ENCODE data around the gene GPX4. TPM values are rescaled to one million over a fixed set of nuclear protein-coding genes. Genes with fewer than 3 reads are reported as not detected.
A peak's percentile ranks its signal among the peaks of the same experiment; 100 is the strongest.

GPX4 gene
- total RNA-seq, 1 donor from 2014 or later, result 289 TPM

GRCh38 chr19:1131718-1132551 is 28.1 kb downstream of the GPX4 start:
- Histone ChIP-seq H3K79me2 (ENCODE audit: low read depth) (no peaks in the 10 kb centered on the region), H3F3A (ENCODE audit: low read depth) (peaks cover 19% of the 10 kb centered on the region), H3K27me3 (no peaks in the 10 kb centered on the region), H3K36me3 (no peaks in the 10 kb centered on the region), H3K9ac (no peak overlapping the region), H3K9me3 (ENCODE audit: low read depth) (no peaks in the 10 kb centered on the region), H3K27ac (no peak overlapping the region), H2AFZ (replicated peaks) (no peak overlapping the region), H4K20me1 (ENCODE audit: low read depth) (peaks cover 16% of the 10 kb centered on the region), H3K4me1 (peaks cover 19% of the 10 kb centered on the region), H3K4me2 (peak overlapping the region; percentile 80), H3K4me3 (peak overlapping the region; percentile 43)
- H3K27me3 Mint-ChIP-seq (ENCODE audit: insufficient read depth, low read depth), result peaks cover 2% of the 10 kb centered on the region
- H3K4me1 Mint-ChIP-seq, result peaks cover 4% of the 10 kb centered on the region
- H3K4me3 Mint-ChIP-seq, result peak overlapping the region; percentile 46
- TF ChIP-seq, protein P1, sequence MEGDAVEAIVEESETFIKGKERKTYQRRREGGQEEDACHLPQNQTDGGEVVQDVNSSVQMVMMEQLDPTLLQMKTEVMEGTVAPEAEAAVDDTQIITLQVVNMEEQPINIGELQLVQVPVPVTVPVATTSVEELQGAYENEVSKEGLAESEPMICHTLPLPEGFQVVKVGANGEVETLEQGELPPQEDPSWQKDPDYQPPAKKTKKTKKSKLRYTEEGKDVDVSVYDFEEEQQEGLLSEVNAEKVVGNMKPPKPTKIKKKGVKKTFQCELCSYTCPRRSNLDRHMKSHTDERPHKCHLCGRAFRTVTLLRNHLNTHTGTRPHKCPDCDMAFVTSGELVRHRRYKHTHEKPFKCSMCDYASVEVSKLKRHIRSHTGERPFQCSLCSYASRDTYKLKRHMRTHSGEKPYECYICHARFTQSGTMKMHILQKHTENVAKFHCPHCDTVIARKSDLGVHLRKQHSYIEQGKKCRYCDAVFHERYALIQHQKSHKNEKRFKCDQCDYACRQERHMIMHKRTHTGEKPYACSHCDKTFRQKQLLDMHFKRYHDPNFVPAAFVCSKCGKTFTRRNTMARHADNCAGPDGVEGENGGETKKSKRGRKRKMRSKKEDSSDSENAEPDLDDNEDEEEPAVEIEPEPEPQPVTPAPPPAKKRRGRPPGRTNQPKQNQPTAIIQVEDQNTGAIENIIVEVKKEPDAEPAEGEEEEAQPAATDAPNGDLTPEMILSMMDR (IDR thresholded peaks at IDR 0.05), result peak; percentile 17
- TF ChIP-seq EZH2phosphoT487 (IDR thresholded peaks at IDR 0.05) (no peak), EZH2 (IDR thresholded peaks at IDR 0.05) (no peak)
- peak; percentile 79 for DNase-seq (ENCODE audit: low spot score)
- no peaks in the 10 kb centered on the region for H3K36me3 Mint-ChIP-seq
- no peaks in the 10 kb centered on the region for H3K9me3 Mint-ChIP-seq
- H3K27ac Mint-ChIP-seq, result no peak overlapping the region

DNA sequence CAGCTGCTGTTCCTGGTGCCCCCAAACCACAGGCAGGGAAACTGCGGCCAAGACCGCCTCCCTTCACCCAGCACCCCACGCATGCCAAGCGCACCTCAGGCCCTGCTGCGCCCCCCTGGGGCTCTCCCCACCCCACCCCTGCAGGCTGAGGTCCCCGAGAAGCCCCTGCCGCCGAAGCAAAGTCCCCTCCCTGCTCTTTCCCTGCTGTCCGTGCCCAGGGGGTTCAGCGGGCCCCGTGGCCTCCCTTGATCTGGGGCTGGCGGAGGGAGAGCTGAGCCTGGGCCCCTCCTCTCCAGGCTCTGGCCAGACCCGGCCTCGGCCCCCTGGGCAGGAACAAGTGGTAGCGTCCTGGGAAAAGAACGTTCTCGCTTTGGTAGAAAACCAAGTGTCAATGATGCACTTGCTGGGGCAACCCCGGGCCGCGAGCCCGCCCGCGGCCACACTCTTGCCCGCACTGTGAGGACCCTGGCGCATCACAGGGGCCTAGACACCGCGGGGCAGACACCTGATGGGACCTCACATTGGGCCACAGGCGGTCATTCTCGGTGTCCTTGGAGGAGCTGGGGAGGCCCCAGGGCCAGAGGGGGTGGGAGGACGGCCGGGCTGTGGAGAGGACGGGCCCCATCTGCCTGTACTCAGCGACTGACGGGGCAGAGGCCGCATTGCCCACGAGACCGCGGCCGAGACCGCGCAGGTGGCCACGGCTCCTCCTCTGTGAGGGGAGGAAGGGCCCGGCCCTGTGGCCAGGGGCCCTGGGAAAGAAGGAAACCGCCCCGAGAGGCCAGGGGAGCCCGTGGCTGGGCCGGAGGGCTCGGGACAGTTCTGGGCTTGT is 29.0 kb downstream of the GPX4 start:
- H3K79me2 ChIP-seq (ENCODE audit: low read depth), result no peaks in the 10 kb centered on the region
- H3K36me3 ChIP-seq, result no peaks in the 10 kb centered on the region

DNA sequence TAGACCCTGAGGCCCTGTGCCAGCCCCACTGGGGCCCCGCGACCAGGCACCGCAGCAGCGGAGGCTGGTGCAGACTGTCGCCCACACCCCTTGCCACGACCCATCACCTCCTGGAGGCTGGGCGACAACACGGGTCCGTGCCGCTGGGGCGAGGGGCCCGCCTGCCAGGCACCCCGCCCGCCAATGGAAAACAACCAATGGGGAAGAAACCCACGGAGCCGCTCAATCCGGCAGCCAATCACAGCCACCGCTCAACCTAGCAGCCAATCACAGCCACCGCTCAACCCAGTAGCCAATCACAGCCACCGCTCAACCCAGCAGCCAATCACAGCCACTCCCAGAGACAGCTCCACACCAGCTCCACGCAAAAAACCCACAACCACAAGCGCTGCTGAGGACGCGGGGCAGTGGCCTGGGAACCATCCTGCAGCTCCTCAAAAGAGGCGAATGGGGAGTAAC is 29.7 kb downstream of the GPX4 start:
- no peaks in the 10 kb centered on the region for H3K79me2 ChIP-seq (ENCODE audit: low read depth)
- no peak for TF ChIP-seq EZH2phosphoT487 (IDR thresholded peaks at IDR 0.05)
- TF ChIP-seq, protein P1 (IDR thresholded peaks at IDR 0.05), result no peak
- TF ChIP-seq EZH2 (IDR thresholded peaks at IDR 0.05), result no peak
- H3K27me3 ChIP-seq, result no peaks in the 10 kb centered on the region
- no peaks in the 10 kb centered on the region for H3K36me3 ChIP-seq
- no peak overlapping the region for H3K4me3 ChIP-seq
- H3F3A ChIP-seq (ENCODE audit: low read depth), result peaks cover 19% of the 10 kb centered on the region
- H3K9me3 Mint-ChIP-seq, result no peaks in the 10 kb centered on the region
- peaks cover 19% of the 10 kb centered on the region for H3K4me1 ChIP-seq
- peaks cover 4% of the 10 kb centered on the region for H3K4me1 Mint-ChIP-seq
- H3K4me2 ChIP-seq, result no peak overlapping the region
- no peaks in the 10 kb centered on the region for H3K36me3 Mint-ChIP-seq
- peaks cover 2% of the 10 kb centered on the region for H3K27me3 Mint-ChIP-seq (ENCODE audit: insufficient read depth, low read depth)
- H2AFZ ChIP-seq (replicated peaks), result no peak overlapping the region
- no peak overlapping the region for H3K4me3 Mint-ChIP-seq
- no peak overlapping the region for H3K9ac ChIP-seq
- H3K27ac ChIP-seq, result no peak overlapping the region
- H3K9me3 ChIP-seq (ENCODE audit: low read depth), result no peaks in the 10 kb centered on the region
- no peak overlapping the region for H3K27ac Mint-ChIP-seq
- no peak for DNase-seq (ENCODE audit: low spot score)
- H4K20me1 ChIP-seq (ENCODE audit: low read depth), result peaks cover 16% of the 10 kb centered on the region

More for the DNA sequence above, 29.0 kb downstream of the GPX4 start:
- Mint-ChIP-seq H3K27me3 (ENCODE audit: insufficient read depth, low read depth) (peaks cover 2% of the 10 kb centered on the region), H3K27ac (no peak overlapping the region), H3K9me3 (no peaks in the 10 kb centered on the region), H3K4me3 (no peak overlapping the region), H3K36me3 (no peaks in the 10 kb centered on the region), H3K4me1 (peaks cover 4% of the 10 kb centered on the region)
- Histone ChIP-seq H3K27me3 (no peaks in the 10 kb centered on the region), H3K27ac (no peak overlapping the region), H2AFZ (replicated peaks) (no peak overlapping the region), H3K9me3 (ENCODE audit: low read depth) (no peaks in the 10 kb centered on the region), H3K9ac (no peak overlapping the region), H3K4me1 (peaks cover 19% of the 10 kb centered on the region), H3F3A (ENCODE audit: low read depth) (peaks cover 19% of the 10 kb centered on the region), H4K20me1 (ENCODE audit: low read depth) (peaks cover 16% of the 10 kb centered on the region), H3K4me3 (peak overlapping the region; percentile 43), H3K4me2 (peak overlapping the region; percentile 80)
- DNase-seq (ENCODE audit: low spot score), result no peak
- TF ChIP-seq EZH2 (IDR thresholded peaks at IDR 0.05) (no peak), EZH2phosphoT487 (IDR thresholded peaks at IDR 0.05) (no peak)
- TF ChIP-seq, protein P1 (IDR thresholded peaks at IDR 0.05), result no peak

Measured in neural progenitor cell (in vitro differentiated cells).